IMR-90 (cell line): ENCODE measurements around the gene OTUD6A. TPM values are rescaled to one million over a fixed set of nuclear protein-coding genes. Genes with fewer than 3 reads are reported as not detected.
A peak's percentile ranks its signal among the peaks of the same experiment; 100 is the strongest.

ENCODE experiments used
- ATAC-seq: fragments of 200-7000 bp; cut with Tn5 transposase; 2 replicates; pipeline ENCODE4 v1.9.1; 2020; ENCODE audit warnings: low read depth, mild to moderate bottlenecking, moderate library complexity
- BruUV-seq: library from RNA; stranded (reverse); fragments of 400-500 nt; replicated peaks from 2 replicates; lab custom pipeline; 2021; lab: Mats Ljungman, UMichigan
- CTCF ChIA-PET: fragments of 300-600 bp; formaldehyde crosslinking; extraction: SDS; loops from one replicate; lab custom pipeline; 2021; ENCODE audit warnings: antibody characterized with exemption; lab: Yijun Ruan, JAX
- POLR2A ChIA-PET: fragments of 300-600 bp; sonication (Branson Sonifier 250); formaldehyde crosslinking; loops from one replicate; lab custom pipeline; 2022; ENCODE audit warnings: antibody characterized with exemption; ENCODE audit not compliant: unreplicated experiment; lab: Charles Lee
- DNase-seq: peaks from one replicate; pipeline ENCODE4 v3.0.0; 2013
- H2AFZ ChIP-seq: replicated peaks from 2 replicates; pipeline ENCODE3; 2013; ENCODE audit warnings: low read length, mild to moderate bottlenecking; ENCODE audit not compliant: poor library complexity
- H2AK5ac ChIP-seq: 2 replicates; pipeline ENCODE4 v1.6.1; 2013; ENCODE audit warnings: low read depth, low read length, inconsistent platforms
- H2AK9ac ChIP-seq: replicated peaks from 2 replicates; pipeline ENCODE3; 2013; ENCODE audit warnings: mild to moderate bottlenecking, low read depth, low read length, moderate library complexity; ENCODE audit not compliant: poor library complexity
- H2BK120ac ChIP-seq: 2 replicates; pipeline ENCODE4 v1.6.1; 2013; ENCODE audit warnings: low read depth, low read length, inconsistent platforms
- H2BK15ac ChIP-seq: 3 replicates; pipeline ENCODE4 v1.6.1; 2013; ENCODE audit warnings: low read depth, low read length, inconsistent platforms
- H2BK20ac ChIP-seq: 2 replicates; pipeline ENCODE4 v1.6.1; 2013; ENCODE audit warnings: low read depth, mild to moderate bottlenecking, inconsistent platforms, low read length, moderate library complexity
- H2BK5ac ChIP-seq: 2 replicates; pipeline ENCODE4 v1.6.1; 2013; ENCODE audit warnings: mild to moderate bottlenecking, low read depth, low read length, inconsistent platforms; ENCODE audit not compliant: poor library complexity, severe bottlenecking
- H3K14ac ChIP-seq: replicated peaks from 2 replicates; pipeline ENCODE4 v1.6.1; 2013; ENCODE audit warnings: low read depth, low read length, inconsistent platforms
- H3K18ac ChIP-seq: 2 replicates; pipeline ENCODE4 v1.6.1; 2013; ENCODE audit warnings: low read depth, low read length, control low read depth
- H3K23ac ChIP-seq: 2 replicates; pipeline ENCODE4 v1.6.1; 2013; ENCODE audit warnings: low read depth, low read length, inconsistent platforms
- H3K27ac ChIP-seq: 2 replicates; pipeline ENCODE4 v1.5.1; 2013; ENCODE audit warnings: mild to moderate bottlenecking, control low read depth, low read length; ENCODE audit not compliant: insufficient read depth
- H3K27me3 ChIP-seq: 2 replicates; pipeline ENCODE4 v1.6.1; 2013; ENCODE audit warnings: low read length; ENCODE audit not compliant: control insufficient read depth, insufficient read depth
- H3K36me3 ChIP-seq: 2 replicates; pipeline ENCODE4 v1.6.1; 2013; ENCODE audit warnings: low read length, mixed read lengths; ENCODE audit not compliant: control insufficient read depth, insufficient read depth
- H3K4ac ChIP-seq: 2 replicates; pipeline ENCODE4 v1.6.1; 2013; ENCODE audit warnings: low read depth, low read length, inconsistent platforms
- H3K4me1 ChIP-seq: 2 replicates; pipeline ENCODE4 v1.6.1; 2013; ENCODE audit warnings: low read length, mixed read lengths; ENCODE audit not compliant: control insufficient read depth, insufficient read depth
- H3K4me2 ChIP-seq: 2 replicates; pipeline ENCODE4 v1.6.1; 2013; ENCODE audit warnings: low read depth, mild to moderate bottlenecking, control low read depth, low read length, moderate library complexity
- H3K4me3 ChIP-seq: 2 replicates; pipeline ENCODE4 v1.5.1; 2013; ENCODE audit warnings: low read depth, mild to moderate bottlenecking, control low read depth, low read length, moderate library complexity; ENCODE audit not compliant: insufficient read depth
- H3K56ac ChIP-seq: 2 replicates; pipeline ENCODE4 v1.6.1; 2013; ENCODE audit warnings: low read length, inconsistent platforms; ENCODE audit not compliant: insufficient read depth; ENCODE audit errors: extremely low read depth
- H3K79me1 ChIP-seq, 2 experiments: 2 replicates each; pipeline ENCODE4 v1.6.1; 2013; ENCODE audit warnings: low read length in 2 of 2, inconsistent platforms in 1 of 2, low read depth in 1 of 2
- H3K9ac ChIP-seq: 2 replicates; pipeline ENCODE4 v1.6.1; 2013; ENCODE audit warnings: low read depth, low read length, control low read depth
- H3K9me1 ChIP-seq: 2 replicates; pipeline ENCODE4 v1.6.1; 2013; ENCODE audit warnings: low read length, inconsistent platforms; ENCODE audit not compliant: insufficient read depth
- H3K9me3 ChIP-seq: 2 replicates; pipeline ENCODE4 v1.6.1; 2013; ENCODE audit warnings: low read length; ENCODE audit not compliant: control insufficient read depth, insufficient read depth
- H4K20me1 ChIP-seq: 2 replicates; pipeline ENCODE4 v1.6.1; 2013; ENCODE audit warnings: low read length, inconsistent platforms; ENCODE audit not compliant: insufficient read depth
- H4K5ac ChIP-seq: 2 replicates; pipeline ENCODE4 v1.6.1; 2013; ENCODE audit warnings: mild to moderate bottlenecking, low read depth, low read length, control low read depth
- H4K8ac ChIP-seq, 2 experiments: 2 replicates each; pipeline ENCODE4 v1.6.1; 2013; ENCODE audit warnings: low read depth in 2 of 2, low read length in 2 of 2, control low read depth in 1 of 2, inconsistent platforms in 1 of 2
- H4K91ac ChIP-seq: 2 replicates; pipeline ENCODE4 v1.6.1; 2013; ENCODE audit warnings: low read depth, low read length, inconsistent platforms; ENCODE audit not compliant: insufficient read depth
- CTCF ChIP-seq: conservative IDR thresholded peaks from 2 replicates; pipeline ENCODE4 v1.5.1; 2012; ENCODE audit warnings: mild to moderate bottlenecking, low read depth, low read length, improper control_type of control experiment
- MAFK ChIP-seq: IDR thresholded peaks from 2 replicates; pipeline ENCODE4 v1.6.1; 2012; ENCODE audit warnings: low read depth, low read length, improper control_type of control experiment
- WGBS, 2 experiments: methylation state at CpG; one replicate each; pipeline versions ENCODE4 v1.1.5 to v1.1.7; 2013; ENCODE audit warnings: missing lambda C conversion rate in 2 of 2; ENCODE audit not compliant: insufficient read length in 1 of 2; ENCODE audit errors: extremely low coverage in 2 of 2; 5-methylcytosine and 5-hydroxymethylcytosine counted together
- dilution Hi-C: fragments of 300-500 bp; cut with HindIII; formaldehyde crosslinking; loops from one replicate; pipeline ENCODE4 v1.14.3; 2018; ENCODE audit warnings: low sequenced_read_pairs; ENCODE audit not compliant: unreplicated experiment
- in situ Hi-C: fragments of 300-500 bp; cut with MboI; formaldehyde crosslinking; loops from 3 replicates; pipeline ENCODE4 v1.14.3; 2019; ENCODE audit warnings: low sequenced_read_pairs, inconsistent platforms, mixed read lengths
- intact Hi-C: fragments of 100-400 bp; cut with micrococcal nuclease; formaldehyde crosslinking; loops from 2 replicates; pipeline ENCODE4 v1.10.0; 2022
- polyA plus RNA-seq, 3 experiments: library from polyadenylated mRNA; depleted of rRNA; stranded (reverse); fragments of >200 nt; gene quantifications; 2 replicates each; pipeline ENCODE4 v1.2.3, GENCODE V29; 2012; ENCODE audit warnings: low replicate concordance in 1 of 3
- total RNA-seq: library from RNA; depleted of rRNA; stranded (reverse); fragments of >200 nt; gene quantifications from 2 replicates; pipeline ENCODE4 v1.2.3, GENCODE V29; 2012

OTUD6A gene
- total and polyA plus RNA-seq, 2 of the 4 experiments (the other 2 are of a cell fraction): not detected

- H4K91ac ChIP-seq: no peak overlapping the region
- H3K4me1 ChIP-seq: no peaks in the 10 kb centered on the region
- H4K8ac ChIP-seq: no peak overlapping the region
- intact Hi-C loops (loop anchor here (2.0 to 5.0 kb wide), 2 partner anchors 64 to 1210 kb away; no protein-coding TSS in a partner anchor), in situ Hi-C loops (no loop called here), dilution Hi-C loops (no loop called here)
- no peak overlapping the region for H2BK5ac ChIP-seq
- H2AK5ac ChIP-seq: no peak overlapping the region
- no peak overlapping the region for H2BK20ac ChIP-seq
- TF ChIP-seq CTCF (0 out of 2 replicates have a peak, but pooled peaks have one; percentile 1), MAFK (no peak)
- H3K4me2 ChIP-seq: no peak overlapping the region
- POLR2A ChIA-PET: no interaction called here
- no peak overlapping the region for H3K23ac ChIP-seq
- no TSS peak for BruUV-seq
- no peak overlapping the region for H2BK15ac ChIP-seq
- no peaks in the 10 kb centered on the region for H3K36me3 ChIP-seq
- no peak overlapping the region for H3K4me3 ChIP-seq
- WGBS, 2 experiments: no CpG with 5 or more reads among the region's 2 CpGs
- no peaks in the 10 kb centered on the region for H3K79me1 ChIP-seq
- no peak overlapping the region for H4K5ac ChIP-seq
- no peak for ATAC-seq
- H3K14ac ChIP-seq: no peak overlapping the region
- no peak overlapping the region for H2AK9ac ChIP-seq
- H3K18ac ChIP-seq: no peak overlapping the region
- no peak for DNase-seq
- H3K9ac ChIP-seq: no peak overlapping the region
- no peak overlapping the region for H2BK120ac ChIP-seq
- CTCF ChIA-PET: interaction anchor here (0.6 to 0.8 kb wide), 2 partner anchors 12 to 64 kb away, joined by 3 to 4 read pairs; no protein-coding TSS in a partner anchor
- H3K56ac ChIP-seq: no peak overlapping the region
- no peaks in the 10 kb centered on the region; the same call in 1 of the 2 replicates for H4K20me1 ChIP-seq
- H3K9me3 ChIP-seq: no peaks in the 10 kb centered on the region
- H2AFZ ChIP-seq: no peak overlapping the region
- no peak overlapping the region for H3K4ac ChIP-seq
- no peaks in the 10 kb centered on the region for H3K9me1 ChIP-seq
- H3K27ac ChIP-seq: no peak overlapping the region
- peaks cover 12% of the 10 kb centered on the region for H3K27me3 ChIP-seq
Measured at GRCh38 chrX:70032792-70033191, 29.5 kb upstream of the OTUD6A start.
